Activated T-cell treated with anti-CD3 and anti-CD28 coated beads for 4 hours (primary cell): ENCODE results near the gene ZNF764.
"Not testable (repeated sequence)": the region's sequence is repeated elsewhere in the genome, so short reads cannot be mapped to it uniquely, and the experiment has no call there.

Experiments
- DNase-seq: peaks from one replicate; pipeline ENCODE4 v3.0.0-alpha.2; 2020

ZNF764 gene

DNA sequence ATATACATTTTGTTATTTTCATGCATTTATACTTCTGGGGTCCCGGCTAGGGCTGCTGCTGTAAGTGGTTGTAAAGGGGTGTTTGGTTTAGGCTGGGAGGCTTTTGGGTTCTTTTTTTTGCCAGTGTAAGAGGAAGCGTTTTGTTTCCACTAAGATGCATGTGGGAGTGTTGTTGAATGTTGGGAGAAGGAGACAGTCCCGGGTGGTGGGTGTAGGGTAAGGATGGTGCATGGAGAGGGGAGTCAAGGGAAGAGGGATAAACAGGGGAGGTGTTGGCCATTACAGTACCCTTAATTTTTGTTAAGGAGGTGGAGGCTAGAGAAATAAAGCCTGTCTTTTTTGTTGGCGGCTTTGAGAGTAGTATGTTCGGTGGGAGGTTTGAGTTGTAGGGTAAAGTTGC, 15.1 kb downstream of the ZNF764 start:
- DNase-seq: no peak

DNA sequence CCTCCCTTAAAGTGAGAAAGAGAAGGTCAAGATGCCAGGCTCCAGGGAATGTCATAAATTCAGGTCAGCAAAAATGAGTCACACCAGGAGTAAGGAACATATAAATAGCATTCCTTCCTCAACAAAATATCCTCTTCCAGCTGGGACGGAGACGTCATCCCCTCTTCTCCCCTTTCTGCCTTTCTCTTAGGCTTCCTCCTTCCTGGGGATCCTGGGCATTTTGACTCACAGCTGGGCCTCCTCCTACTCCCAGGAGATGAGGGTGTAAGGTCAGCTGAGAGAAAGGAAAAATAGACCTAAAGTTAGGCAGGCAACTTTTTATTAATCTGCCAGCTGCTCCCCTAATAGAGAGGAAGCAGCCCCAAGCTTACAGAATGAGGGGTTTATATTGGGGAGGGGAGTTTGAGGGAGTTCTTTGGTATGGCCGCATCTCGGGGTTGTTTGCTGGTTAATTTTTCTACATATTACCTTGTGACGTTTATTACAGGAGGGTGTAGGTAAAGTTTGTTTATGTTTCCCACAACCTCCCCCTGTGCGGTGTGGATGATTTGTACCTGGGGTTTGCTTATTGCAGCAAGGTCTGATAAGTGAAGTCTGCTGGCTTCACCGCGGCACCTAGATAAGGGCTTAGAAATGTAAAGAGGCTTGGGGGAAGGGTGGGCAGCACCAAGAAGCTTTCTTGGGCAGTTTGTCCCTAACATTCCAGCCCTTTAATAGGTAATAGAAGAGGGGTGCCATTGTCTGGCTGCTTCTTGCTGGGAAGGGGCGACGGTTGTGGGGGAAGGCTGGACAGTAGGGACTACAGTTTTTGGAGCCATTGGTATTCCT, 16.5 kb downstream of the ZNF764 start:
- no peak for DNase-seq

DNA sequence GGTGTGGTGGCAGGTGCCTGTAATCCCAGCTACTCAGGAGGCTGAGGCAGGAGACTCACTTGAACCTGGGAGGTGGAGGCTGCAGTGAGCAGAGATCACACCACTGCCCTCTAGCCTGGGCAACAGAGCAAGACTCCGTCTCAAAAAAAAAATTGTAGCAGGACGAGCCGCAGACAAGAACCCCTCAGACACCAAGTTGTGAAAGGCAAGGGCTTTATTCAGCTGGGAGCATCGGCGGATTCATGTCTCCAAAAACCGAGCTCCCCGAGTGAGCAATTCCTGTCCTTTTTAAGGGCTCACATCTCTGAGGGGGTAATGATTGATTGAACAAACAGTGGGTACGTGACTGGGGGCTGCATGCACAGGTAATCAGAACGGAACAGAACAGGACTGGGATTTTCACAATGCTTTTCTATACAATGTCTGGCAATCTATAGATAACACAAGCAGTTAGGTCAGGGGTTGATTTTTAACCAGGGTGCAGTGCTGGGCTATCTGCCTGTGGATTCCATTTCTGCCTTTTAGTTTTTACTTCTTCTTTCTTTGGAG, 17.2 kb downstream of the ZNF764 start:
- not testable (repeated sequence) for DNase-seq

GRCh38 chr16:30539986-30540526, 18.1 kb downstream of the ZNF764 start:
- not testable (repeated sequence) for DNase-seq

GRCh38 chr16:30539000-30539964, 18.9 kb downstream of the ZNF764 start:
- DNase-seq: no peak

GRCh38 chr16:30536391-30537024, 21.7 kb downstream of the ZNF764 start:
- DNase-seq: not testable (repeated sequence)

GRCh38 chr16:30535777-30536190, 22.4 kb downstream of the ZNF764 start:
- peak; percentile 50 for DNase-seq

DNA sequence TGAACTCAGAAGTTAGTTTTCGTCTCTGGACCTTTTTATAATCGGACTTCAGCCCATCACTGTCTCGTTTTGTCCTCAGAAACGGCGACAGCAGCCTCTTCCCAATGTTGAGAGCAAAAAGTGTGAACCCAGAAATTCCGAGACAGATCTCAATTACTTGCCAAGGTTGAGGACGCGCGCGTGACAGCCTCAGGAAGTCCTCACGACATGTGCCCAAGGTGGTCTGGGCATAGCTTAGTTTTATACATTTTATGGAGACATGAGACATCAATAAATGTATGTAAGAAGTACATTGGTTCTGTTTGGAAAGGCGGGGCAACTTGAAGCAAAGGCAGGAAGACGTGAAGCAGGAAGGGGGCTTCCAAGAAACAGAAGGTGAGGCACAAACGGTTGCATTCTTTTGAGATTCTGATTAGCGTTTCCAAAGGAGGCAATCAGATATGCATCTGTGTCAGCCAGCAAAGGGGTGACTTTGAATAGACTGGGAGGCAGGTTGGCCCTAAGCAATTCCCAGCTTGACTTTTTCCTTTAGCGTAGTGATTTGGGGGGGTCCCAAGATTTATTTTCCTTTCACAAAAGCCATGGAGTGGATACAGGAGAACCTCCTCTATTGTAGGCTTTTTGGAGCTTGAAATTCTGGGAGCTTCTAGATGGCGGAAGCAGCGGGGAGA, 22.9 kb downstream of the ZNF764 start:
- no peak for DNase-seq

DNA sequence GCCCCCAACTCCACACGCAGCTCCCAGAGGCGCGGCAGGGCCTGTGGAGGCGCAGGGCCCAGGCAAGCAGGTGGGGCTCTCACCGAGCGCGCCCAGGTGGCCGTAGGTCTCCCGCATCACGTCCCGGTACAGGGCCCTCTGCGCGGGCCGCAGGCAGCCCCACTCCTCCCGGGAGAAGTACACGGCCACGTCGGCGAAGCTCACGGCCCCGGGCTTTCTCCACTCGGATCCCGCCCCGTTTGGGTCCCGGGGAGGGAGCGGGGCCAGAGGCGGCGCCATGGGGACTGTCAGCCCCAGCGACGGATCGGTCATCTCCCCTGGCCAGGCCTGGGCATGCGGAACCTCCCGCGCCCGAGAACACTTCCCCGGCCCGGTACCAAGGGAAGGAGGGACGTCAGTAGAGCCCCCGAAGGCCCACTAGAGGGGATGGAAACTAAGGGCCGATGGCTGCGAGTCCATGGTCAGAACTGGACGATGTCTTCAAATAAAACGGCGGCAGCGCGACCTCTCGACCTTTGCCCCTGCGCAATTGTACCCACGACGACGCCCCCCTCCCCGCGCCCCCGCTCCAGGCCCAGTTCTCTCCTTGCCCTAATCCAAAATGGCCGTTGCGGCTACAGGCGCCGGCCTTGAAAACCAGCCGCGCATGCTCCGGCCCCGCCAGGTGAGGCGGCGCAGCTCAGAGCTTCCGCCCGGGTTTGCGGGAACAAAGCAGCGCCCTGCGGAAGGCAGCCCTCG, 23.6 kb downstream of the ZNF764 start, which contains the start of gene ZNF747:
Gene ZNF747, minus strand, starts transcription at position 491 of the 738 bp plus-strand sequence. Its CDS starts 179 bp downstream, at position 312.
- peak; percentile 89 for DNase-seq

- no peak for DNase-seq
These were observed 24.3 kb downstream of the ZNF764 start for GRCh38 chr16:30533748-30534367.

DNA sequence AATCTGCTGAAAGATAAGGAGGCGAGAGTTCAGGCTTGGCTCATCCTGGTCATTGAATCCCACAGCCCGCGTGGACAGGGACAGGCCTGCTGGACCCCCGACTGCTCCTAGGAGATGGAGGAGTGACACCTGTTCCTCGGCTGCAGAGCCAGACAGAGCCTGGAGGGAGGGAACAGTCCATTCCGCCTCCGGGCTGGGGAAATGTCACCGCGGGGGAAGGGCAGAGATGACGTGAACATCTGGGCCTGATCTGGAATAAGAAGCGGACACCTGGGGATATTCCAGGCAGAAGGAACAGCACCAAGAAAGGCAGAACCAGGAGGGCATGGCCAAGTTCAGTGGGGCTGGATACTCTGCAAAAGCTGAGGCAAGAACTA, 25.0 kb downstream of the ZNF764 start:
- DNase-seq: no peak

DNA sequence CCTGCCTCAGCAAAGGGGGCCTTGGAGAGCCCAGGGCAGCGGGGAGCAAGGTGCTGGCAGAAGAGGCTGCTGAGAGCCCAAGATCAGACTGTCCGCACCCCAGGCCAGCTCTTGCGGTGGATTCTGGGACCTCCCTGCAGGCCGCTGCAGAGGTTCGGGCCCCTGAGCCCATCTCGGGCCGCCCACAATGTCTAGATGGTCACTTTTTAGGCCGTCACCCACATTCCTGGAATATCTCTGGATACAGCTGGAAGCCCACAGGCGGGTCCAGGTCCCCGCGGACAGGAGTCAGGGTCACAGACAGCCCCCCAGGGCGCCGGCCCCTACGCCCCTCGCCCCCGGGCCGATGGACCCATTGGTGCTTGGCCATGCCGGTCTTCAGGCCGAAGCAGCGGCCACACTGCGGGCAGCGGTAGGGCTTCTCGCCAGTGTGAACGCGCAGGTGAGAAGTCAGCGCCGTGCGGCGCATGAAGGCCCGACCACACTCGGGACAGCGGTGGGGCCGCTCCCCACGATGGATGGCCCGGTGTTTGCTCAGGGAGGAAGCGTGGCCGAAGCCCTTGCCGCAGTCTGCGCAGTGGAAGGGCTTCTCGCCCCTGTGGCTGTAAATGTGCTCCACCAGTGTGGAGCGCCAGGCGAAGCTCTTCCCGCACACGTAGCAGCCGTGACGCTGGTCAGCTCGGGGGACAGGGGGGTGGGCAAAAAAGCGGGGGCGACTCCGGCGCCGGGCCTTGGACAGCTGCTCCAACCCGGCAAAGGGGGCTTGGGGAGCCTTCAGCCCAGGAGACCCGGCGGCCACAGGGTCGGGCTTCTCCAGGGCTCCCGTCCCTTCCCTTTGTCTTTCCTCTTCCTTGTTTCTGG, 25.7 kb downstream of the ZNF764 start:
- no peak for DNase-seq

- DNase-seq: no peak
These were observed 27.8 kb downstream of the ZNF764 start for GRCh38 chr16:30530163-30531037.

GRCh38 chr16:30528799-30529457, 29.2 kb downstream of the ZNF764 start:
- DNase-seq: no peak

DNA sequence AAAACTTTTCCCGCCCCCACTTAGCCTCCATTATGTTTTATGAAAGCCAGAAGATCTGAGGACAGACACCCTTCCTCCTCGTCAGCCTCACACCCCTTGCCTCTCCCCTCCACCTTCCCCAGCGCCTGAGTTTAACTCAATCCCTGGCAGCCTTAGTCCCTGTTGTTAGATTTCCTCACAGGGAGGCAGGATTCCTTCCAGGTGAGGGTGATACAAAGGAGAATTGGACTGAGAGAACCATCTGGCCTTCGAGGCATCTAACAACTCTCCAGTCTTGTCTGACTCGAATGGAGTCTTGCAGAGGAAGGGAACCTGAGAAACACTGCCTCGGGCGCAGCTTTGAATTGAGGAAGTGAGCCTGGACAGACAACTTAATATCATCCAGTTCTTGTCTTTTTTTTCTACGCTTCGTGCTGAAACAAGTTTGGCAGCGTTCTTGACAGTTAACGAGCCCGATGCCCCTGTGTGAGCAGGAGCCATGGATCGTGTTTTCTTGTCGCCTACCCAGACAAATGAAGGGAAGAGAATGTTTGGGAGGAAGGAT, 30.5 kb downstream of the ZNF764 start:
- DNase-seq: no peak

- peak; percentile 75 for DNase-seq
These were observed 31.1 kb downstream of the ZNF764 start for GRCh38 chr16:30526823-30527634.
